OCI-LY7 (cell line): Measurements from ENCODE around the gene YIPF6.

Experiments used
- CTCF ChIP-seq: fragments of 200-600 bp; sonication (generic); conservative IDR thresholded peaks from 2 replicates; pipeline ENCODE4 v1.5.1; 2014; ENCODE audit warnings: mild to moderate bottlenecking, antibody characterized with exemption, low read length, moderate library complexity, mixed read lengths
- EZH2phosphoT487 ChIP-seq: fragments of 200-600 bp; sonication (generic); IDR thresholded peaks from 2 replicates; pipeline ENCODE4 v1.6.1; 2018; ENCODE audit warnings: low read depth, borderline replicate concordance, mild to moderate bottlenecking, mixed run types, antibody characterized with exemption, low read length, moderate library complexity, mixed read lengths

GRCh38 chrX:68532831-68533533 is 34.1 kb downstream of the YIPF6 start:
- no peak for TF ChIP-seq CTCF
- no peak for TF ChIP-seq EZH2phosphoT487
